Stimulated activated CD8-positive, alpha-beta memory T cell treated with anti-CD3 and anti-CD28 coated beads, Interleukin-4, amount 100 ng/mL, for 1 hour (primary cell): ENCODE measurements around the gene SH3RF3.
A peak's percentile ranks its signal among the peaks of the same experiment; 100 is the strongest.
"Not testable (repeated sequence)": the region's sequence is repeated elsewhere in the genome, so short reads cannot be mapped to it uniquely, and the experiment has no call there.

Experiments used
- DNase-seq, 2 donors: peaks; one replicate each; pipeline ENCODE4 v3.0.0-alpha.2; 2020; ENCODE audit warnings: low read depth in 2 of 2, low spot score in 1 of 2

The SH3RF3 gene

GRCh38 chr2:109531896-109532727 lies 403.1 kb downstream of the SH3RF3 start:
- no peak for DNase-seq

- DNase-seq, result no peak
Measured at GRCh38 chr2:109532728-109533076, 403.7 kb downstream of the SH3RF3 start.

- DNase-seq, result no peak
Measured at GRCh38 chr2:109533823-109534222, 404.8 kb downstream of the SH3RF3 start.

- no peak for DNase-seq
Measured at GRCh38 chr2:109535217-109535946, 406.4 kb downstream of the SH3RF3 start.

- DNase-seq, result not testable (repeated sequence)
Measured at GRCh38 chr2:109536556-109536955, 407.6 kb downstream of the SH3RF3 start.

- DNase-seq, result no peak
Measured at GRCh38 chr2:109537565-109538222, 408.7 kb downstream of the SH3RF3 start.

- no peak for DNase-seq
Measured at GRCh38 chr2:109538546-109538945, 409.5 kb downstream of the SH3RF3 start.

- DNase-seq, result no peak
Measured at GRCh38 chr2:109542384-109542783, 413.4 kb downstream of the SH3RF3 start.

GRCh38 chr2:109545828-109546713 lies 417.1 kb downstream of the SH3RF3 start:
- DNase-seq, result peak in 1 of 2 donors; percentile 24

- DNase-seq, result no peak
Measured at GRCh38 chr2:109547280-109547679, 418.3 kb downstream of the SH3RF3 start.

- DNase-seq, result no peak
Measured at GRCh38 chr2:109549016-109549590, 420.1 kb downstream of the SH3RF3 start.
